HK-2 (cell line): Measurements from ENCODE around the gene KRT82.

Experiments used
- DNase-seq: peaks from one replicate; pipeline ENCODE4 v3.0.0-alpha.2; 2018; ENCODE audit not compliant: unreplicated experiment

Gene KRT82

GRCh38 chr12:52436000-52436827, 30.1 kb upstream of the KRT82 start:
- DNase-seq = no peak

- DNase-seq = no peak
Observed at GRCh38 chr12:52435659-52435999, 29.5 kb upstream of the KRT82 start.

DNA sequence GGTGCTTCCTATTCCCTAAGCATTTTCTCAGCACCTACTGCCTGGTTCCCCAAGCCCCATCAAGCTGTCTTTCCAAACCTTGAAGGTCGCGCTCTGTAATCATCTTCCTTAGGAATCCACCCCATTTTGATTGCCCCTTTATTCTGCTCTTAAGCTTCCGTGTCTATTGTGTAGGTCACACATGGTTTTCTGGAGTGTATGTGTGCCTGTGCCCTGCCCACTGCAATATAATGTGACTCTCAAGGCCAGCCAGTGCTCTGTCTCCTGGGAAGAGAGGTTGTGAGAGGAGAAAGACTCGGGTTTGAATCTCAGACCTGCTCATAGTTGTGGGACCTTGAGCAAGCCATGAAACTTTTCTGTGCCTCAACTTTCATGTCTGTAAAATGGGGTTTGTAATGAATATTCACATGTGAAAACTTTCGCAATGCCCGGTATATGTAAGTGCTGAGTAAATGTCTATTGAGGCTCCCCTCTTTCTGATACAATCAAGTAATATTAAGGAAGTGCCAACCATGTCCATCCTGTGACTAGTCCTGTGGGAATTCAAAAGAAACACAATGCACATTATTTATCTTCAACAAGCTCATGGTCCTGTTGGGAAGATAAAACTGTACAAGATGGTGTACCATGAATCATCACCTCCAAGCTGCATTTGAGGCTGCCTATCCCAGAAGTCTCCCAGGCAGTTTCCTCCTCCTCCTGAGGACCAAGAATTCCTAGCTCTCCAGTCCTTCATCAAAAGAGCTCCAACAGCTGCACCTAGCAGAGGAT, 28.8 kb upstream of the KRT82 start:
- DNase-seq = no peak

DNA sequence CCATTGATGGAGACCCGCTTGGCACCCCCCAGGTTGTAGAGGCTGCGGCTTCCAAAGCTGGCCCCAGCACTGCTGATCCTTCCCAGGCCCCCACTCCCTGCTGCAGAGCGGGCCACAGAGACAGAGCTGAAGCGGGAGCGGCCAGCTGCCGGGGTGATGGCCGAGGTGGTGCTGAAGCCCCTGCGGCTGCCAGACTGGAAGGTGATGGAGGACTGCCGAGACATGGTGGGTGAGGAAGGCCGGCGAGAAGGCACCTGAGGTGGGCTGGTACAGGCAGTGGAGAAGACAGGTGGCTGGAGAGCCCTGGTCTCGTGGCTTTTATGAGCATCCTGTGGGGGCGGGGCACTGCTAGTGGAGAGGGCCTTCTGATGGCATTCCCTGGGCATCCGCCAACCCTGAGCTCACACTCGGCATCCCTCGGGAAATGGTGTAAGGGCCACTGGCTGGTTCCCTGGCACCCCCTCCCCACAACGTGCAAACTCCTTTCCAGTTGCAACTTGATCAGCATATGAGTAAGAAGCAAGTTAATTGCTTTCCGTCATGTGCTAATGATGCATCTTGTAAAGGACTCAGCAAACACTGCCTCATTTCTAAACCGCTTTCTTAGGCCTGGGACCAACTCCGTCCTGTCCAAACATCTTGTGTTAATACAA, 28.1 kb upstream of the KRT82 start, which contains the start of gene KRT75:
TSS of gene KRT75 (minus strand) at position 291 of the 653 bp plus-strand sequence. CDS start at position 224, 67 bp downstream.
- no peak for DNase-seq

GRCh38 chr12:52433501-52434080, 27.5 kb upstream of the KRT82 start:
- DNase-seq = no peak

GRCh38 chr12:52432559-52433207, 26.5 kb upstream of the KRT82 start:
- no peak for DNase-seq

GRCh38 chr12:52428121-52428520, 22.0 kb upstream of the KRT82 start:
- DNase-seq = no peak

DNA sequence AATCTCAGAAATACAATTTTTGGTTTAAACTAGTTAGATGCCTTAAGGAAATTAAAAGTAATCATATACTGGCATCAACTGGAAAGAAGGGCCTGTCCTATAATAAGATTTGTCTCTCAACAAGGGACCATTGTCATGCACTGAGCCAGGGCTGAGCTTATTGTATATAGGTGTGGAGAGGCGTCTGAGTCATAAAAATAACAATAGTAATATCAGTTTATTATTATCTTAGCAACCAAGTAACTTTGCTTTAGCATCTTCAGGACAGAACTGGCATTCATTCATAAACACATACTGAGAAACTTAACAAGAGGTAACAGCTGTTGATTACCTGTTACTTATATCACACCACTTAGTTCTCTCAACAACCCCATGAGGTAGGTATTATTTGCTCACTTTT, 20.9 kb upstream of the KRT82 start:
- no peak for DNase-seq

GRCh38 chr12:52426034-52426433, 19.9 kb upstream of the KRT82 start:
- DNase-seq = no peak

- no peak for DNase-seq
Observed at GRCh38 chr12:52425466-52425865, 19.3 kb upstream of the KRT82 start.

DNA sequence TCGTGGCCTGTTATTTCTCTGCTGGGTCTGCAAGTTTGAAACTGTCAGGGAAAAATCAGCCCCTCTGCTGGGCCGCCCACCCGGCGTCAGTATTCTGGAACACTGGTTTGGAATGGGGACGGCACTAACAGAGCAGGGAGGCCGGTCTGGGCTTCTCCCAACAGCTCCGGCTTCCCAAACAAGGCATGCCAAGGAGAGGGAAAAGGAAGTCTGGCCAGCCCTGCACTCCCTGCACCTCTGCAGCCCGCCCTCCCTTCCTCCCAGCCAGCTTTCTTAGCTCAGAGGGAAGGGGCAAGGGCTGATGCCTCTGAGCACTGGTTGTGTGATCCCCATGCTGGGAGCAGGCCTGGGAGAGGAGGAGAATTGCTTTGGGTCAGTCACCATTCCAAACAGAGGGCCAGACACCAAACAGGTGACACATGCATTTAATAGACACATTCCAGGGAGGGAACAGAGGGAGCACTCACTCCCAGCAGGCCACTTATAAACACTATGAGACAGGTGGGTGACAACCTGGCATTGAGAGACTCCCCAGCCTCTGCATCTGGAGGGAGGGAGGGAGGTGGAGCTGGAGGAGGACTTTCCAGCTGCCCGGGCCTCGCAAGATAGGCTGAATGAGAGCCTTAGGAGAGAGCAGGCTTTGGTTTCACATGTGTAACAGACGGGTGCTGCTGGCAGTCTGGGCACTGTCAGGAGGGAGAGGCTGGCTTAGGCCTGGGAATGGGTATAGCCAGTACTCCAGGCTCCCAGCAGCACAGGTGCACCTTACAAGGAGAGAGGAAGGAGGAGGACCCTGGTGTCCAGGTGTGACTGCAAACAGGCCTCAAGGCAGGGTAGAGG, 17.7 kb upstream of the KRT82 start:
- no peak for DNase-seq

- no peak for DNase-seq
Observed at GRCh38 chr12:52423035-52423434, 16.9 kb upstream of the KRT82 start.

- no peak for DNase-seq
Observed at GRCh38 chr12:52419656-52420055, 13.5 kb upstream of the KRT82 start.

- DNase-seq = no peak
Observed at GRCh38 chr12:52418576-52419110, 12.5 kb upstream of the KRT82 start.

DNA sequence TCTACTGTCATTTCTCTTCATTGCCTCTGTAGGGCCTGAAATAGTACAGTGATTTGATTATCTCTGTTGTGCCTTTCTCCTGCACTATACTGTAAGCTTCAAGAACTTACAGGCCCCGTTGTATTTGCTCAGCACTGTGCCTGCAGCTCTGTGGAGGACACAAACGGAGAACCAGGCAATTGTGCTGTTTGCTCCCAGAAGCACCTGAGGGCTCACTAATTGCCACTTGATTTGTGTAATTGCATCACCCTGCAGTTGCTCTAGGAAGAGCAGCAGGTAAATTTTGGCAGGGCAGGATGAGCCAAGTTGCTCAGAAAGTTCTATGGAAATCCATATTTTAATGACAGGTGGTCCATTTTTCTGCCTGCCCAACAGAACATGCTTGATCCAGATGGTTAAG, 11.6 kb upstream of the KRT82 start:
- no peak for DNase-seq

DNA sequence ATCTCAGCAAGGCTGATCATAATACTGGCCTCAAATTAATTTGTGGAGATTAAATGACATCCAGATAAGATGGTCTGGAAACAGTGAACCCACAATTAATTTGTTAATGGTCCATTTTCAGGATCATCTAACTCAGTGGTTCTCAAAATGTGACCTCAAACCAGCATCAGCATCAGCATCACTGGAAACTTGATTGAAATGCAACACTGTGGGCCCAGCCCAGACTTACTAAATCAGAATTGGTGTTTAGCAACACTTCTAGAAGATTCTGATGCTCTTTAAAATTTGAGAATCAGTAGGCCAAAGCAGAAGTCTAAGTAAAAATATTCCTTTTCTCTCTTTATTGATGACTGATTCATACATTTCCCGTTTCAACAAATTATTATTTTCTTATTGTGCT, 10.7 kb upstream of the KRT82 start:
- no peak for DNase-seq

DNA sequence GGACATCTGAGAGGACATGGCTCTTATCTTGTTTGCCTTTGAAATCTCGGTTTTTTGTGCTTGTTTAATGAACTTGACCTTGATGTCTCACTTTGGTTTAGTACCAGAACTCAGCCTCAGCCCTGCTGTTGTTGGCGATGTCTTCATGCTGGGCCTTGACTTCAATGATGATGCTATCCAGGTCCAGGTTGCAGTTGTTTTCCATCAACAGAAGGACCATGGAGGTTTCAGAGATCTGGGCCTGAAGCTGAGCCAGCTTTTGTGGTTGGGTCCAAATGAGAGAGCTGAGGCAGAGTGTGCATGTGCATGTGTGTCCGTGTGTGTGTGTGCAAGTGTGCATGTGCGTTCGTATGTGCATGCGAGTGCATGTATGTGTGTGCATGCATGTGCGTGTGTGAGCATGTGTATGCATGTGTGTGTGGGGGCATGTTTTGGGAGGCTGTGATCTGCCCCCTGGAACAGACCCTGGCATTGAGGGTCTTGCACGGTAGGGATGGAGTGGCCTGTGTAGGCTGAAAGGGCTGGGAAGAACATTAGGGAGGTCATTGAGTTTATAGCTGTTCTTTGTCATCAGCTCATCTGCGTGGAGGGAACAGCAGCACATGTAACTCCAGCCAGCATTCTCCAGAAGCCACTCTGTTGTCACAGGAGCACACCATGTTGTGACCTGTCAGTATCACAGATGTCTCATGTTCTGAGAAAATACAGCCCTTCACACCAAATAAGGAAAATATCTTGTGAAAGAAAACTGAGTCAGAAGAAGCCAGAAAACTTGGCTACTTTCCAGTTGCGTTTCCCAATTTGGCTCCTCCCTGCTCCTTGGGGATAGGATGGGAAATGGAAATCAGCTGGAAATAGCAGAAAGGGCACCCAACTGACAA, 10.0 kb upstream of the KRT82 start:
- no peak for DNase-seq

DNA sequence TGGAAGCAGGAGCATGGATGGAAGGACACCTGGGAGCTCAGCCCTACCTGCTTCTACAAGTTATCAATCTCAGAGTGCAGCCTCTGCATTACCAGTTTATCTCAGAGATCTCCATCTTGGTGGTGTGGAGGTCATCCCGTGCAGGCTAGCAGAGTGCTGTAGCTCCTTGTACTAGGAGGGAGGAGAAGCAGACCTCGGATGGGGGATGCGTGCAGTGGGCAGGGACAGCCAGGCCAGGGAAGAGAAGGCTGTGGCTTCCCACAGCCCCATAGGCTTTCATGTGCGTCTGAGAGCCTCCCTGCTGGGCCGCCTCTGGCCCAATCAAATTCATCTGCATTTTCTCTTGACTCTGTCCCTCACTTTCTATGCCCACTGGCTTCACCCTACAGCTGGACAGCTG, 8.8 kb upstream of the KRT82 start:
- DNase-seq = no peak

GRCh38 chr12:52413782-52414345, 7.7 kb upstream of the KRT82 start:
- DNase-seq = no peak
